Limb (tissue), 2 donors: ENCODE results near the gene LRRC30.
A peak's percentile ranks its signal among the peaks of the same experiment; 100 is the strongest.
"Not testable (repeated sequence)": the region's sequence is repeated elsewhere in the genome, so short reads cannot be mapped to it uniquely, and the experiment has no call there.

Experiments used
- DNase-seq, 2 donors: peaks; one replicate each; pipeline ENCODE4 v3.0.0-alpha.2; 2016; ENCODE audit errors: extremely low spot score in 2 of 2

Gene LRRC30

DNA sequence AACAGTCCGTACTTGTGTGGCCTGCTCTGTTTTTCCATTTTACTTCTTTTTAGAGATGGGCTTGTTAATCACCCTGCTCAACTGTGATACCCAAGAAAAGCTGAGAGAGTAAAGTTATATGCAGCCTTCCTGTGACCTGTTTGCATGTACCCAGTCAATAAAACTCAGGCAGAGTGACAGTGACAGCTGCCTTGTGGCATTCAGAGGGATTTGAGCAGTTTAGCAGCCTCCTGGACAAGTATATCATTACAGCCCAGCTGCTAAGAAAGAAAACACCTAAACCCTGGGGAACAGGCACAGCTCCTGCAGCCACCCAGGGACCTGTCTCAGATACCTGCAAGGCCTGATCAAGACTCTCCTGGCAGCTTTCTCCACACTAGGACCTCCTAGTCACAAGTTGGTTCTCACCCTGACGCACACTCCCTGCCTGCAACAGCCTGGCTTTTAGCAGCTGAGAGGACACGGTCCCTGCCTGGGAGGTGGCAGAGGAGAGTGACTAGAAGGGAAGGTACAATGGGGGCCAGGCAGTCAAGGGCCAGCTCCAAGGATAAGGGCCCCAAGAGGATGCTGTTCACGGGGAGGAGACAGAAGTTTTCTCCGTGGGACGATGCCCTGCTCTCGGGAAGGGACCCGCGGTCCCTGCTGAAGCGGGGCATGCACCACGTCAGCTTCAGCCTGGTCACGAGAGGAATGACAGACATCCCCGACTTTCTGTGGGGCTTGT, at the start of gene LRRC30:
LRRC30 (plus strand) TSS at position 464 of the 724 bp plus-strand sequence; CDS start at position 514, 50 bp downstream.
- DNase-seq = peak in 1 of 2 donors; percentile 41

DNA sequence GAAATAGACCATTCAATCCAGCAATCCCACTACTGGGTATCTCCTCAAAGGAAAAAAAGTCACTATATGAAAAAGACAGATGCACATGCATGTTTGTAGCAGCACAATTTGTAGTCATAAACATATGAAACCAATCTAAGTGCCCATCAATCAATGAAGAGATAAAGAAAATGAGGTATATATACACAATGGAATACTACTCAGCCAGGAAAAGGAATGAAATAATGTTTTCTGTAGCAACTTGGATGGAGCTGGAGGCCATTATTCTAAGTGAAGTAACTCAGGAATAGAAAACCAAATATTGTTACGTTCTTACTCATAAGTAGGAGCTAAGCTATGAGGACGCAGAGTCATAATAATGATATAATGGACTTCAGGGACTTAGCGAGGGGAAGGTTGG, 45.2 kb upstream of the LRRC30 start:
- no peak for DNase-seq

DNA sequence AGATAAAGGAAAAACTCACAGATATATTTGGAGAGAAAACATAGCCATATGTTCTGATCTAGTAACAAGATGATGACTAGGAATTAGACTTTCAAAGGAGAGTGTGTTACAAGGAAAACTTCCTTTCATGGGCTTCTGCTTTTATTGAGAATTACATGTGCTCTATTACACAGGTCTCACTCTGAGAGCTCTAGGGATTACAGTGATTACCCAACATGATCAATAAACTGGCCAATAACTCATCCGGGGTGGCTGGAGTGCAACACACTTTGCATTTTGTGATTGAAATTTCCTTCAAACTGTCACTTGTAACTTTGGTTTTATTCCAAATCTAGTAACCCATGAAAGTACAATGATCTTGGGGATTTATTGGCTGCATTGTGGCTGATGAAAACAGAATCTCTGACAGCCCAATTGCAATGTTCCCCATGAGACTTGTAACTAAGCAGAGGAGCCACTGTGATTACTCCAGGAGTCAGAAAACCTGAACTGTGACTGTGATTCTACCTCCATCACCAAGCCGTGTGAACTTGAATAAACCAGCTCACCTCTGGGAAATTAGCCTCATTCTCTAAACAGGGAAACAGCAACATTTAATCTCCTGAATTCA, 40.2 kb upstream of the LRRC30 start:
- no peak for DNase-seq

DNA sequence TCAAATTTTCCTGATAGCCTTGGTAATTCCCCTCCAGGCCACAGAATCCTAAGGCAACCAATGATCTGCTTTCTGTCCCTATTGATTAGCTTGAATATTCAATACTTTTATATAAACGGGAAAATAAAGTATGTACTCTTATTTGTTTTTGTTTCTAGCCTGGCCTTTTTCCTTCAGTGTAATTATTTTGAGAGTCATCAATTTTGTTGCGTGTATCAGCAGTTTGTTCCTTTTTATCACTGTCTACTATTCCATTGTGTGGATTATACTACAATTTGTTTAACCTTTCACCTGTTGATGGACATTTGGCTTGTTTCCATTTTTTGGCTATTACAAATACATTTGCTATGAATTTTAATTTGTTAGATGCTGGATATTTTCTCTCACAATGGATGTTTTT, 39.2 kb upstream of the LRRC30 start:
- no peak for DNase-seq

DNA sequence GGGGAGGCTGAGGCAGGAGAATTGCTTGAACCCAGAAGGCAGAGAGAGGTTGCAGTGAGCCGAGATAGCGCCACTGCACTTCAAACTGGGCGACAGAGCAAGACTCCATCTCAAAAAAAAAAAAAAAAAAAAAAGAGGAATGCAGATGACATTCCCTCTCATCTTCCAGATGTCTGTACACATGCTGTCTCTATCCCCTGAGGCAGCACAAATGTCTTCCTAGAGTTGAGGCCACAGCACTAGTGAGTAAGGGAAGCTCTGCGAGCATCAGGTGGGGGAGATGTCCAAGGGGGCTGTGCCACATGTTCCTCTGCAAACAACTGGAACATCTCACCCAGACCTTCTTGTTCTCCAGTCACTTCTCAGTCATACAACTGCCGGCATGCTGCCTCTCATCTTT, 35.6 kb upstream of the LRRC30 start:
- DNase-seq = no peak

DNA sequence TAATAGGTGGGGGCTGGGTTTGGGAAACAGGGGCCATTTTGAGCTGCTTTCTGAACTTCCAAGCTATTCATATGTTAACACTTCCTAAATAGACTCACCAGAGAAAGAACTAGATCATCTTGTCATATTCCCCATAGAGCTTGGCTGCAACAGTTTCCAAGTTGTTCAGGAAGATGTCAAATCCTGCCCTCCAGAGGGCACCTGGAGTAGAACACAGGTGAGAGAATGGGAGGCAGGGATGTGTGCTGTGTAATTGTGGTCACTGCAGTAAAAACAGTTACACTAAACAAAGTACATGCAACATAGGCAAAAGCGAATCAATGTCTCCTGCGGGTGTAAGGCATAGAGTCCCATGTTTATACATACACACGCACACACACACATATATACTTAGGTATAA, 34.5 kb upstream of the LRRC30 start:
- DNase-seq = no peak

DNA sequence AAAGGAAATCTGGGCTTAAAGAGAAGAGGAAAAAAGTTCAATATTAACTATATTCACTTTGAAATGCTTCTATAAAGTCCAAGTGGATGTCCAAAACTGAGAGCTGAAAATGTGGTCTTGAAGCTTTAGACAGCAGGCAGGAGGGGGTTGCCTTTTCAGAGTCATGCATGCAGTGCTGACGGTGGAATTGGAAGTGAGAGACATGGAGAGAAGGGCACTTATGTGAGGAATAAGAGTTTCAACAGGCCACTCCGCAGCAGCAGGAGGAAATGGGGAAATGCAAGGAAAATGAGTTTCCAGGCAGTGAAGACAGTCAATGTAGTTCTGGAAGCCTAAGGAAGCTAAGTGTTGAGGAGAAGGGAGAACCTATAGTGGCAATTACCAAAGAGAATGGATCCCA, 33.0 kb upstream of the LRRC30 start:
- no peak for DNase-seq

DNA sequence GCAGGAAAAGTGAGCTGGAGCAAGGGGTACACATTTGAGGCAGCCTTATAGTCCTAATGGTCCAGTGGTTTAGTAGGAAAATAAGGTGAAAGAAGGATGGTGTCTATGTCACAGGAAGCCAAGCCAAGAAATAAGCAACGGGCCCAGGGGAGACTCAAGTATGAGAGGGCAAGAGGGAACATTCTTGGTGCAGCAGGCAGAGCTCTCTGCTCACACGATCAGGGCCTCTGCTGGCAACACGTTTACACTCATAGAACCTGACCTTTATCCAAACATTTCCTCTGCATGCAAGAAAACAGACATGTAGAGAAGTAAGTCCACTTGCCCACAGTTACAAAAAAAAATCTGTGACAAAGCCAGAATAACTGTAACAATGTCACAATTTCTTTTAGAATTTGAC, 32.6 kb upstream of the LRRC30 start:
- no peak for DNase-seq

DNA sequence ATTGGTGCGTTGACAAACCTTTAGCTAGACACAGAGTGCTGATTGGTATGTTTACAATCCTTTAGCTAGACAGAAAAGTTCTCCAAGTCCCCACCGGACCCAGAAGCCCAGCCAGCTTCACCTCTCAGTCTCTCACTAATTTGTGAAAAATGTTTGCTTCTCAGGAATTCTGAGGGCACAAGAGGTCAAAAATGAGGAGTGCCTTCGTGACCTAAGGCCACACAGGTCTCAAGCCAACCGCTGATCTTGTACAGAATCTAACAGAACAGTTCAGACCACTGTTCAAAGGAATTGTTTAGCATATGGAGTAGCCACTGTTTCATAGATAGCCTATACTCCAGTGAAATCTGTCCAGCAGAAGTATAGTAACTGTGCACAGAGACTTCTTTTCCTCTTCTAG, 29.8 kb upstream of the LRRC30 start:
- no peak for DNase-seq

DNA sequence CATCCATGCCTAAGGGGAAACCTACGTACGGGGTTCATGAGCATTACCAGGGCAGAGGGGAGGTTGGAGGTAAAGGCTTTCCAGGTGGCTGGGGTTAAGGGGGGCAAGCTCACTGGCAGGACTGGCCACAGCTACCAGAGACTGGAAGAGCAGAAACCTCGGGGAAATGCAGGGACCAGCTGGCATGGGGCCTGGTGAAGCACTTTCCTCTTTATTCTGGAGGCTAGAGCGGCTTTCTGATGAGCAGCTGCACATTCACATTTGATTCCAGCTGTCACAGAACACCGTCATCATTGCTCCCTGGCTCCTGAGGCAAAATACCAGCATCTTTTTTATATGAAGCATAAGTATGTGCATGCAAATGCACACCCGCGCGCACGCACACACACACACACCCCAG, 28.7 kb upstream of the LRRC30 start:
- peak; percentile 43 to 66 for DNase-seq

DNA sequence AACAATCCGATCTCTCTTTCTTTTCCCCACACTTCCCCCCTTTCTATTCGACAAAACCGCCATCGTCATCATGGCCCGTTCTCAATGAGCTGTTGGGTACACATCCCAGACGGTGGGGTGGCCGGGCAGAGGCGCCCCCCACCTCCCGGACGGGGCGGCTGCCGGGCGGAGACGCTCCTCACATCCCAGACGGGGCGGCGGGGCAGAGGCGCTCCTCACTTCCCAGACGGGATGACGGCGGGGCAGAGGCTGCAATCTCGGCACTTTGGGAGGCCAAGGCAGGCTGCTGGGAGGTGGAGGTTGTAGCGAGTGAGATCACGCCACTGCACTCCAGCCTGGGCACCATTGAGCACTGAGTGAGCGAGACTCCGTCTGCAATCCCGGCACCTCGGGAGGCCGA, 27.3 kb upstream of the LRRC30 start:
- not testable (repeated sequence) for DNase-seq

DNA sequence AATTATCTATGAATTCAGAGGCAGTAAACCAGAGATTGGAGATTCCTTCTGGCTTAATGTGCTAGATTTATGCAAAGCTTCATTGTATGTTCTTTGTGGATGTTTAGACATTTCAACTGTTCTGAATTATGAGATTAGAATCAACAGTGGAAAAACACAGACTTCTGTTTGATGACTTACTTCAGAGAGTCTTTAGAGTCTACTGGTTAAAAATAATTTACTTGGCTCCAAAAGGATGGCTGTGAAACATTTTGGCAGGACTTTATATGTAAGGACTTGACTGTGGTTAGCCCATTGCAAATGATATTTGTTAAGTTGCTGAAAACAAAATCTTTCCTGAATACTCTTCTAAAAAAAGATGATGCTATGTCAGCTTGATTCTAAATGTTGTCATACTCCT, 25.5 kb upstream of the LRRC30 start:
- DNase-seq = peak in 1 of 2 donors; percentile 27

DNA sequence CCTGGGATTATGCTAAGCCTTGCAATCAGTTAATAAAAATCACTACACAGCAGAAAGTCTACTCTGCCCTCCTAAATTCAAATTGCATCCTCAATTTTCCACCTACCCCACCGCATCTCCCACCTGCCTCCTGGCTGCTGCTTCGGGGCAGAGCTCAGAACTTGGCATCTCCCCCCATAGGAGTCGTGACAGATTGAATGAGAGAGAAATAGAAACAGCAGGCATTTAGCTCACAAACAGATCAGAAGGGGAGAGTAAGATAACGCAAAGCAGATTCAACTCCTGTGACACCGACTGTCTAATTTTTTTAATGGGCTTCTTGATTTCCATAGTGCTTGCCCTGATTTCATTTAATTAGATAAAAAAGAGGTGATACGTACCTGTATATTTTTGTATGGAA, 24.7 kb upstream of the LRRC30 start:
- DNase-seq = no peak

DNA sequence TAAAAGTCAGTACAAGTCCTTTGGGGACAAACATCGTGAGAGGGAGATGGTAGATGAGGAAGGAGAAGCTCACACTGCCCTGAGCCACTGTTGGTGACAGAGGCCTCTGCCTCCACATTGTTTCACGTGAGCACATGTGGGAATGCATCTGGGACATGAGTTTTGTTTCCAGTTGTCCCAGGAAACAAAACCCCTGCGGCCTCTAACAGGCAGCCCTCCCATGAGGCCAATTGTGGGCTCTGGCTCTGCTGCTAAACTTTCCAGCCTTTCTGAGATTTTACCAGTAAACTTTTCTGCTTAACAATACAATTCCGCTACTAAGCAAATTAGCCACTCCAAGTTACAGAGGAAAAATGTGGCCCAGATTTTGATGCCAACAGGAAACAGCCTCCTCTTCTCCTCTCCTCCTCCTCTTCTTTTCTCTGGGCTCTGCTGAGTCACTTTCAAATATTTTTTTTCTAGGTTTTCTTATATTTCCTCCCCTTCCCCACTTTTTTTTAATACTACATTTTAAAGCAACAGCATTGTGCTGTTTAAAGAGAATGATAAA, 23.4 kb upstream of the LRRC30 start:
- no peak for DNase-seq

DNA sequence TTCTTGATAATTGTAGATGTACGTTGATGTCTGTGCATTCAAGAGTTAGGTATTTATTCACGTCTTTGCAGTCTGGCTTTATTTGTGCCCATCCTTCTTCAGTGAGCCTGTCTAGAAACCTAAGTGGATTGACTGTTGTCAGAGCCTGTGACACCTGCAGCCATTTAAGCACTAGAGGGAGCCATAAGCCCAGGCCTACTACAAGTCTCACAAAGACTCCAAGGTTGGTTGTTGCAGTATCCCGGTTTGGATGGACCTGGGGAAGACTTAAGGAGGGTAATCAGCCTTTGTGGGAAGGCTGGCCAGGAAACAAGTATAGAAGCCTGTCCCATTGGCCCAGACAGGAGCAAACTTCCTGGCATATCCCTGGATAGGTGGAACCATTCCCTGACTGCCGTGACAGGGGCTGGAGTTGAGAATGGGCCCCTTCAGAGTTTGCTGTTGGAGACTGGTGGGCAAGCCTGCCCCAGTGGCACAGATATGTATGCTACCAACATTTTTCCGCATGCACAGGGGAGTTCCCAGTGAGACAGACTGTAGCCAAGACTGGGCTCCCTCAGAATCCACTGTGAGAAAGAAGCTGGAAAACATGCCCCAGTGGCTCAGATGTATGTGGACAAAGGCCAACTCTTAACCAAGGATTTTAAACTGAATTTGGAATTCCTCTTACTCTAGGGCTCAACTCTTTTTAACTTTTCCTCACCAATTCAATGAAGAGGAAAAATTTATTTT, 9.3 kb upstream of the LRRC30 start:
- peak in 1 of 2 donors; percentile 80 for DNase-seq

DNA sequence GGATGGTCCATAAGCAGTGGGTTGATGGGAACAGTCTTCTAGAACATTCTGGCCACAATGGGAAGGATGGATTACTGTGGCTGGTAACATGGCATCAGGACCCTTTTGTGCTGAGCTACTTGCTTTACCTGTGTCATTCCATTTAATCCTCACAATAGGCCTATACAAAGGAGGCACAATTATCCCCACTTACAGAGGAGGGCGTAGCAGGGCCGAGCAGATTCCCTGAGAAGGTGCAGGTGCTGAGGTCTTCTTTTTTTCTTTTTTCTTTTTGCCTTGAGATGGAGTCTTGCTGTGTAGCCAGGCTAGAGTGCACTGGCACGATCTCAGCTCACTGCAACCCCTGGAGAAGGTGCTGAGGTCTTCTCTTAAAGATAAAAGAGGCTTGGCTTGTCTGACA, 6.7 kb upstream of the LRRC30 start:
- no peak for DNase-seq

DNA sequence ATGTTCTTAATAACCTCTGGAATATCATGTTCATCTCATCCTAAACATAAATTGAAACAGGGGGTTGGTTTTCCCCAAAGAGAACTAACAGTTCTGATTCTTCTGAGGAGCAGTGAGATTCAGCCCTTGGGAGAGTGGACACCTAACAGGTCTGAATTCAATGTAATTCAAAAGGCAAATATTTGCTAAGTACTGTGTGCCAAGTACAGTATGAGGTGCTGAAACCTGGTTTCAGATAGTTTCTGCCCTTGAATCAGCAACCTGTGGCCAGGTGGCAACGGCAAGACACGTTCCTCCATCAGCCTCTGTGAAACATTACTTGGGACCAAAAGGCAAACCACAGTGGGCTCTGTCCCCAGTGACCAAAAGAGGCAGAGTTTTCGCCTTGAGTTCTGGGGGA, 1.3 kb downstream of the LRRC30 start:
- DNase-seq = no peak

DNA sequence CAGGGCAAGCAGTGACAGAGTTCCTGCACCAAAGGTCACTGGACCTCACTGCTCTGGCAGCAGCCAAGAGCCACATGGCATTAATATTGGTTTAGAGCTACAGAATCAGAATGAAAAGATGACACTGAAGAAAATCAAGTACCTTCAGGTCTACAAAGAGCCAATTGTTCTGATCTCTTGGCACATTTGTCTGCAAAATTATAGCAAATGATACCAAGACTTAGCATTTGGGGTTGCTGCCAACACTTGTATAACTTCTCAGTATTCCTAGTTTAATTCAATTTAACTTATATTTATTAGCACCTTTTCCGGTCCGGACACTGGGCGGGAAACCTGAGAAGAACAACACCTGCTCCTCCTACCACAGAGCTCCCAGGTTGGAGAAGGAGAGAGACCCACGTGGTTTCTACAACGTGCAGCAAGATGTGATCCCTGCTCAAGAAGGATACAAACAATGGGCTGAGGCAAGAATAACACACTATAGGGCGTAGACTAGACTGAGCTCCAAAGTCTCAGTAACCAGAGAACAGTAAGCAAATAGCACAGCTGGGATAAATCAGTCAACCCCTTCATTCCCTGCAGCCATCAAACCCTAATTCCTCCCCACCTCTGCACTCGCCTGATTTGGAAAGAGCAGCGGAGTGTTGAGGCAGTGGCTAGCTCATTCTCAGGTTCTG, 2.4 kb downstream of the LRRC30 start:
- DNase-seq = no peak

DNA sequence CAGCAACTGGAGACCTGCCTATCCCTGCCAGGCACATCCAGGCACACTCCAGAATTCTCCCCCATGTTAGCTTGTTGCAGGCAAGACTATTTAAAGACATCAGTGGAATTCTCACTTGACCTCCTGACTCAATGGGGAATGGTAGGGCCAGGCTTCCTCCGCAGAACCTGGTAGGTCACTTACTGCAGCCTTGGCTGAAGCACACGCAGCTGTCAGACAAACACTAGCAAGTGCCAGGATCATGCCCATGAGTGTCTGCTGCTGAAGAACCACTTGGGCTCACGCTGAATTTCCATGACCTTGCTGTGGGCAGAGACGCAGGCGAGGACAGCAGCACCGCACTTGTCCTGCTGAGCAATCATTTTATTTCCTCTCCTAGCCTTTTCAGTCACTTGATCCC, 3.2 kb downstream of the LRRC30 start:
- DNase-seq = no peak

DNA sequence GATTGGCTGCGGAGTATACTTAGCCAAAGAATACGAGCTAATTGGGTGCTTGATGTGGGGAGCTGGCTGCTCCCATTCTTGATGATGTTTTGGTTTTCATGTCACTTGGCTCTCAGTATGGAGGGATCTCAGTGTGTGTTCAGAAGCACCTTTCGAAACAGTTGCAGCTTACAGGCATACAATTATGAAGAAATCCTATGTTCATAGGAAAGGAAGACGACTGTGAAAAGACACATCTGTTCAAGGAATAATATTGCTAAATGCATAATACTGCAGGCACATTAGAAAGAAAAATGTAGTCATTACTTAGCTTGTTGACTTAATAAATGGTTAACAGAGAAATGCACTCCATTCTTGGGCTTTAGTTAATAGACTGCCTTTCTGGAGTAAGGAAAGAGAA, 4.1 kb downstream of the LRRC30 start:
- DNase-seq = no peak

DNA sequence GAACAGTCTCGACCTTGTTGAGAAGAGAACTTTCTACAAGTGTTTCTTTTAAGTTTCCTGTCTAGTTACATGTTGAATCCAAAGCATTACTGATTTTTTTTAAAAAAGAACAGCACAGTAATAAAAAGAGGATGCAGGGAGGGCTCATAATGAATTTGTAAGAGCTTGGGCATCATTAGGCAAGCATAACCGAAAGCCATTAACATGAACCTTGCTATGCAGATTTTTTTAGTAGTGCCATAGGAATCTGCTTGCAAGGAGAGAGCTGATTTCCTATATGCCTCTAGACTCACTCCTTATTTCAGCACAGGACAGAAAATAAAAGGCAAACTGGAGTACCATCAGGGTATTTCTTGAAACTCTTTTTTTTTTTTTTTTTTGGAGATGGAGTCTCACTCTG, 5.2 kb downstream of the LRRC30 start:
- no peak for DNase-seq

DNA sequence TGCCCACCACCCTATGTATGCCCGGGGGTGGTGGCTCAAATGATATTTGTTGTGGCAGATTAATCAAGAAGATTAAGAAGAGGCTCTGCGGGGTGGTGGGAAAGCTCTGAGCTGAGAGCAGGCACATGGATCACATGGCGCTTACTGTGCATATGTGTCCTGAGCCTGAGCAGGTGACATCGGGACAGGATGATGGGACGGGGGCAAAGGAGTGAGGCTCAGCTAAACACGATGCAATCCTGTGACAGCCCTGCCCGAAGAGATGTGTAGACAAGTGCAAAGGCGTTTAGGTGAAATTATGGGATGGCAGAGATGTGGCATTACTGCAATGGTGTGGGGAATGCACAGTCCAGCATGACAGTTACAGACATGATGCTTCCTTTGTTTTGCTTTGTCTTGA, 6.0 kb downstream of the LRRC30 start:
- no peak for DNase-seq
